HG03469 (cell line): ENCODE data around the gene PIEZO2.
"Not testable (repeated sequence)": the region's sequence is repeated elsewhere in the genome, so short reads cannot be mapped to it uniquely, and the experiment has no call there.

Experiments
- ATAC-seq: cut with Tn5 transposase; IDR thresholded peaks from one replicate; pipeline ENCODE4 v1.9.1; 2021; ENCODE audit warnings: mild to moderate bottlenecking, moderate library complexity, moderate number of reproducible peaks; ENCODE audit not compliant: unreplicated experiment

The PIEZO2 gene

GRCh38 chr18:11149441-11150270, at the start of gene PIEZO2:
PIEZO2 (minus strand) TSS chr18:11149569; CDS start chr18:11148588, 981 bp downstream.
- ATAC-seq = no peak

- no peak for ATAC-seq
Measured at GRCh38 chr18:11183637-11184036, 34.3 kb upstream of the PIEZO2 start.

- ATAC-seq = not testable (repeated sequence)
Measured at GRCh38 chr18:11181629-11182028, 32.3 kb upstream of the PIEZO2 start.

DNA sequence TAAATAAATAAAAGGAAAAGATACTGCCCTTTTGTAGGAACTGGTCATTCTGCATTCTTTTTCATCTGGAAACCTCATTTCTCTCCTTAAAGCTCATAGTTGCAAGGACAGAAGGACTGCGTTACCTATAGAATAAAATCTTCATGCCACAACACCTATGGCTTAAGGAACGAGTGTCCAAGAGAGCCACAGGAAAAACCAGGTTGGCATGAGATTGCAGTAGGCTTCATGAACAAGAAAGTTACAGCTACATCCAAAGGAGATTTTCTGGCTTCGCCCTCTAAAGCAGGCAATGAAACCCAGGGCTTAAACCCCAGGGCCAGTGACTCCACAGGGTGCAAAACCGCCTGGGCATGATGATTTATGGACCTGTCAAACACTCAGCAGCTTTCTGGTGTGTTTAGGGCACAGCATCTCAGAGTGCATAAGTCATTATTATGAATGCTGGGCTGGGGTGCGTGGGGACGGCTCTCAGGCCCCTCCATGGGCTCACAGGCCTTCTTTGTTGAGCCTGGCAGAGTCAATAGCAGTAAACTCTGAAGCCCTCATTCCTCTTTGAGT, 30.7 kb upstream of the PIEZO2 start:
- no peak for ATAC-seq

GRCh38 chr18:11178951-11179549, 29.7 kb upstream of the PIEZO2 start:
- ATAC-seq = no peak

GRCh38 chr18:11177382-11177781, 28.0 kb upstream of the PIEZO2 start:
- ATAC-seq = no peak

DNA sequence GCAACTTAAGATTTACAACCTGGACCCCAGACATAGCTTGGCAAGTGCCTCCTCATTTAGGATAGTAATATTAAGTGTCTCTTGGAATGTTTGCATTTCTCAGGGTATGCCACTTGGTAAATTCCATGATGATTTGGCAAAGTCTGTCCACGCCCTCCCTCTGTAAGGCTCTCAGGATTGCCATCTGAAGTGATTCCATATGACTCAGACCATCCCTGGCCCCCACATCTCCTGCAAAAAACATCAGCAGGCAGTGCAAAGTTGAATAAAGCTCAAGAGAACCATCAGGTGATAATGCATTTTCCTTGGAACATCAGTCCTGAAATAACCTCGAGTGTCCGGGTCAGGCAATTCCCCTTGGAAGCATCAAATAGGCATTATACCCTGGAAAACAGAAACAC, 27.1 kb upstream of the PIEZO2 start:
- ATAC-seq = no peak

DNA sequence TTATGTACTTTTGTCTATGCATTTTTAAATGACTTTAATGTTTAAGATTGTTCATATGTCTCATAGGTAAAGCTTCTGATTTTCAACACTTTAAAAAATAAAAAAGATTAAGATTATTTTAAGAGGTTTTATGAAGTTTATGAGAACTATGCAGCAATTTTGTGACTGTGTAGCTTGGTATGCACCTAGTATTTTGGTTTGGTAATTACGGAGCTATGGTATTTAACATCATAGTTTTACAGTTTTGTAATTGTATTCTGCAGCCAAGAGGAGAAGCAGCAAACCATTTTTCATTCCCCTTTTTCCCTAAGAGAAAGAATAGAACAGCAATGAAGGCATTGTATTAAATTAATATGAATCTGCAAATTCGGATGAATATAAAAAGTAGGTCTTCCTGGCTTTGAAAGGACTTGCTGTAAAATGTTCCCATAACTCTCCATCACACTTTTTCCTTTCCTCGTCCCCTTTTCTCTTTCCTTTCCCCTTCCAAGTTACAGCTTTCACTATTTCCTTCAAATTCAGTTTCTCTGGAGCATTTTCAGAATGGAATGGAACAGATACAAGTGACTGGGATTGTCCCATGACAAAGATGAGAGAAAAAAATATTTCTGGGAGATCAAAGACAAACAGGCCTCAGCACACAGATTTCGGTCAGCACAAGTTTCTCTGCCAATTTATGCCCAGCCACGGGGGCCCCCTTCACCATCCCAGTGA, 26.1 kb upstream of the PIEZO2 start:
- ATAC-seq = no peak

DNA sequence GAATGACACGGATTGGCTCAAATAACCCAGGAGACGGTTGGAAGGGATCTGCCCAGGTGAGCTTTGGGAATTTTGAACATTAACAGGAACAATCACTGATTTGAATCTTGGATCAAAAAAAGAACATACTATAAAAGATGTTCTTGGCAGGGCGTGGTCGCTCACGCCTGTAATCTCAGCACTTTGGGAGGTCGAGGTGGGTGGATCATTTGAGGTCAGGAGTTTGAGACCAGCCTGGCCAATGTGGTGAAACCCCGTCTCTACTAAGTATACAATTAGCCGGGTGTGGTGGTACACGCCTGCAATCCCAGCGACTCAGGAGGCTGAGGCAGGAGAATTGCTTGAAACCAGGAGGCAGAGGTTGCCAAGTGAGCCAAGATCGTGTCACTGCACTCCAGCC, 24.8 kb upstream of the PIEZO2 start:
- not testable (repeated sequence) for ATAC-seq

- no peak for ATAC-seq
Measured at GRCh38 chr18:11167778-11168177, 18.4 kb upstream of the PIEZO2 start.

GRCh38 chr18:11165952-11166351, 16.6 kb upstream of the PIEZO2 start:
- ATAC-seq = no peak

GRCh38 chr18:11165138-11165537, 15.8 kb upstream of the PIEZO2 start:
- ATAC-seq = no peak

- no peak for ATAC-seq
Measured at GRCh38 chr18:11163665-11164064, 14.3 kb upstream of the PIEZO2 start.

GRCh38 chr18:11162889-11163288, 13.5 kb upstream of the PIEZO2 start:
- no peak for ATAC-seq

DNA sequence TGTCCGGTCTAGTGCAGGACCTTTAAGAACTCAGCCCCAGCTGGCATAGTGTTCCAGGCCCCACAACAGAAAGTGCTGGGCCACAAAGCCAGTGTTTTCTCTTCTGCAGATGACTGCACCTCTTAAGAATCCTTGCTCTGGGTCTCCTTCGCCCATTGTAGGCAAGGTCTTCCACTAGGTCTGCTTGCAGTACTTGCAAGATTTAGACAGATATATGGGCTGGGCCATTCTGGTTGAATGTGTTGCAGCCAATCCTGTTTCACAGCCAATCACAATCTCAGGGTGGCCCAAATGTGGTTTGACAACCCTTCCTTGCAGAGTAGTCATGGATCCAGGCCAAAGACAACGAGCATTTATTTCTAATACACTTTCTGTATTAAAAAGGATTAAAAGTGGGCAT, 13.1 kb upstream of the PIEZO2 start:
- no peak for ATAC-seq

DNA sequence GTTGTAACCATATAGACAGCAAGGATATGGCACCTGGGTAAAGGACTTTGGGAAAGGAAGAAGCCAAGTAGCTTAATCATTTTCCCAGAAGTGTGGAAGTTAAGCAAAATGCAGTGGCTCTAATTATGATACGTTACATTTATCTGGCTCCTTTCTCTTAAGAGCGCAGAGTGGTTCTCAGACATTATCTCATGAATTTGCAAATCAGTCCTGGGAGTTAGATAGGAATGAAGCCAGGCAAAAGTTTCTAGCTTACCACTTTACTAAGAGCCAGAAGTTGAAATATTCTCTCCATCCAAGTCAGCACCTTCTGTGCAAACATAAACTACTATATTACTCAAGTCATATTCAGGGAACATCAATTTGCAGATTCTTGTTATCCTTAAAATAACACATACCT, 10.9 kb upstream of the PIEZO2 start:
- no peak for ATAC-seq

DNA sequence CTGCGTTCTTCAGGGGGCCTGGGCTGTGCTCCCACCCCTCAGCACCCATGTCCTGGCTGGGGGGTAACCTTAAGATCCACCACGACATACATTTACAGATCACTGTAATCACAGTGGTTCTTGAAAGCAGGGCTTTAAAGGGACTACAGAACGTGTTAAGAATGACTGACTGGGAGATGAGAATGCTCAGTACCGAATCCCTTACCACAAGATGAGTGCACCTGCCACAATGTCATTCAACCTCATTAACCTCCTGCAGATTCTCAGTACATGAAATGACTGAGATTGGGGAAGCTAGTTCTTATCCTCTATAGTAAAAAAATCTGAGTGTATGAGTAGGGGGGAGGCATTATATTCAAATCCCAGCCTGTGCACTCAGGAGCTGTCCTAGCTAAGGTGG, 10.5 kb upstream of the PIEZO2 start:
- ATAC-seq = no peak

GRCh38 chr18:11156978-11157377, 7.6 kb upstream of the PIEZO2 start:
- ATAC-seq = no peak

- ATAC-seq = no peak
Measured at GRCh38 chr18:11155034-11155759, 5.8 kb upstream of the PIEZO2 start.

DNA sequence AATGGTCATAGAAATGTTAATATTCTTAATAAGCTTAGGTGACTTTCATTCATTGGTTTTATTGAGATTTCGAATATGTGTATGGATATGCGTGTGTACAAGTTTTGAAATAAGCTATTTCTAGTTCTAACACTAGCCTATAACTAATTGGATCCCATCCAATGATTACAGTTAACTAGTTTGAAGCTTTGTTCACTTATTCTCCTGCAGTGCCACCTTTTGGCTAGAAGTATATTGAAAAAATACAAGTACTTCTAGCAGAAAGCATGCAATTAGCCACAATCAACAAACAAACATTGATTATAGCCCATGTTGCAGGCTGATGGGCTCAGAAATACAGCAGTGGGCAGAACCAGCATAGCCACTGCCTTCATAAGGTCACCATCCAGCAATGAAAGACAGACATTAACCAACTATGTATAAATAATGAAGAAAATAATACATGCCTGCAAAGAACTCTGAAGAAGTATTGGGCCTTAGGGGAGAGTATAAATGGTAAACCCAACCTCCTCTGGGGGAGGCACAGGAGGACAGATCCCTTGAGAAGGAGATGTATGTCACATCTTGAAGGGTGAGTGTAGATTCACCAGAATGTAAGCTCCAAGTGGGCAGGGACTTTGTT, 5.1 kb upstream of the PIEZO2 start:
- no peak for ATAC-seq
